Neural cell (in vitro differentiated cells): ENCODE data around the gene FOXE3. TPM values are rescaled to one million over a fixed set of nuclear protein-coding genes. Genes with fewer than 3 reads are reported as not detected.
"Not testable (repeated sequence)": the region's sequence is repeated elsewhere in the genome, so short reads cannot be mapped to it uniquely, and the experiment has no call there.

Experiments
- H2AFZ ChIP-seq: fragments of 200-600, 300-800 bp; sonication (generic), shearing (Covaris generic); 2 replicates; pipeline ENCODE4 v1.6.0; 2014; ENCODE audit warnings: low read depth, mild to moderate bottlenecking, antibody characterized with exemption, low read length, moderate library complexity
- H3F3A ChIP-seq: fragments of 200-600 bp; shearing (Covaris generic); 2 replicates; pipeline ENCODE4 v1.6.1; 2016; ENCODE audit warnings: mild to moderate bottlenecking, moderate library complexity, mixed read lengths, antibody characterized with exemption, low read length; ENCODE audit not compliant: insufficient read depth, poor library complexity, severe bottlenecking
- H3K27ac ChIP-seq: fragments of 200-600, 300-800 bp; sonication (generic), shearing (Covaris generic); 2 replicates; pipeline ENCODE4 v1.5.1; 2014; ENCODE audit warnings: mild to moderate bottlenecking, low read length, moderate library complexity
- H3K27me3 ChIP-seq: fragments of 300-800, 200-600 bp; sonication (generic), shearing (Covaris generic); 2 replicates; pipeline ENCODE4 v1.6.0; 2014; ENCODE audit warnings: mild to moderate bottlenecking, low read depth, low read length, moderate library complexity; ENCODE audit not compliant: insufficient read depth
- H3K36me3 ChIP-seq: fragments of 300-800, 200-600 bp; sonication (generic), shearing (Covaris generic); 2 replicates; pipeline ENCODE4 v1.5.1; 2014; ENCODE audit warnings: mild to moderate bottlenecking, antibody characterized with exemption, low read length, moderate library complexity; ENCODE audit not compliant: insufficient read depth
- H3K4me2 ChIP-seq: fragments of 300-800, 200-600 bp; sonication (generic), shearing (Covaris generic); 2 replicates; pipeline ENCODE4 v1.6.0; 2014; ENCODE audit warnings: mild to moderate bottlenecking, low read length
- H3K4me3 ChIP-seq: fragments of 300-800, 200-600 bp; sonication (generic), shearing (Covaris generic); 2 replicates; pipeline ENCODE4 v1.5.1; 2014; ENCODE audit warnings: mild to moderate bottlenecking, low read length, moderate library complexity
- H3K79me2 ChIP-seq: fragments of 200-600 bp; shearing (Covaris generic); replicated peaks from 2 replicates; pipeline ENCODE4 v1.6.0; 2014; ENCODE audit warnings: mild to moderate bottlenecking, low read length, moderate library complexity; ENCODE audit not compliant: insufficient read depth
- H3K9ac ChIP-seq: fragments of 300-800, 200-600 bp; sonication (generic), shearing (Covaris generic); 2 replicates; pipeline ENCODE4 v1.6.1; 2016; ENCODE audit warnings: mild to moderate bottlenecking, low read length, mixed read lengths
- H3K9me2 ChIP-seq: fragments of 200-600 bp; shearing (Covaris generic); 2 replicates; pipeline ENCODE4 v1.6.1; 2016; ENCODE audit warnings: mild to moderate bottlenecking, low read length, mixed read lengths; ENCODE audit not compliant: insufficient read depth
- H3K9me3 ChIP-seq: fragments of 200-600, 300-800 bp; sonication (generic), shearing (Covaris generic); 2 replicates; pipeline ENCODE4 v1.6.1; 2016; ENCODE audit warnings: mild to moderate bottlenecking, mixed run types, low read length, moderate library complexity, mixed read lengths
- H4K20me1 ChIP-seq: fragments of 200-600 bp; shearing (Covaris generic); 2 replicates; pipeline ENCODE4 v1.6.1; 2016; ENCODE audit warnings: mild to moderate bottlenecking, mixed run types; ENCODE audit not compliant: insufficient read depth
- EP300 ChIP-seq: fragments of 450-650 bp; conservative IDR thresholded peaks from 2 replicates; pipeline ENCODE4 v1.6.1; 2014; ENCODE audit warnings: antibody characterized with exemption, mild to moderate bottlenecking, moderate library complexity; ENCODE audit not compliant: poor library complexity, severe bottlenecking
- EZH2 ChIP-seq: fragments of 200-600, 300-800 bp; shearing (Covaris generic), sonication (generic); IDR thresholded peaks from 2 replicates; pipeline ENCODE4 v1.6.1; 2014; ENCODE audit warnings: antibody characterized with exemption, low read length, borderline replicate concordance, mild to moderate bottlenecking; ENCODE audit not compliant: insufficient read depth, poor library complexity, severe bottlenecking
- MXI1 ChIP-seq: fragments of 450-650 bp; conservative IDR thresholded peaks from 2 replicates; pipeline ENCODE4 v1.6.1; 2014; ENCODE audit warnings: antibody characterized with exemption, mild to moderate bottlenecking; ENCODE audit not compliant: poor library complexity, severe bottlenecking
- POLR2AphosphoS5 ChIP-seq: IDR thresholded peaks from 2 replicates; pipeline ENCODE4 v1.6.1; 2012
- RAD21 ChIP-seq: fragments of 450-650 bp; conservative IDR thresholded peaks from 2 replicates; pipeline ENCODE4 v1.6.1; 2014; ENCODE audit warnings: antibody characterized with exemption, mild to moderate bottlenecking, moderate library complexity
- SMC3 ChIP-seq: fragments of 450-650 bp; conservative IDR thresholded peaks from 2 replicates; pipeline ENCODE4 v1.6.1; 2014; ENCODE audit warnings: antibody characterized with exemption, mild to moderate bottlenecking, moderate library complexity; ENCODE audit not compliant: poor library complexity
- TAF1 ChIP-seq: IDR thresholded peaks from 2 replicates; pipeline ENCODE4 v1.6.1; 2012; ENCODE audit warnings: low read depth
- polyA plus RNA-seq: library from polyadenylated mRNA; depleted of rRNA; stranded (reverse); fragments of >200 nt; gene quantifications from 2 replicates; pipeline ENCODE4 v1.2.3, GENCODE V29; 2014
- TF ChIP-seq, protein P1 (sequence below): IDR thresholded peaks from 2 replicates; pipeline ENCODE4 v1.6.1; 2012; ENCODE audit warnings: borderline replicate concordance
- TF ChIP-seq, protein P2 (sequence below): fragments of 450-650 bp; IDR thresholded peaks from 2 replicates; pipeline ENCODE4 v1.5.1; 2014; ENCODE audit warnings: antibody characterized with exemption, mild to moderate bottlenecking, moderate library complexity; ENCODE audit not compliant: poor library complexity, severe bottlenecking

The FOXE3 gene
- polyA plus RNA-seq, 1 donor from 2014 or later = not detected

- no peak overlapping the region for H3K27ac ChIP-seq
- no peaks in the 10 kb centered on the region for H4K20me1 ChIP-seq
- H3K4me2 ChIP-seq = no peak overlapping the region
- H3K79me2 ChIP-seq = no peaks in the 10 kb centered on the region
- H3K4me3 ChIP-seq = no peak overlapping the region
- H2AFZ ChIP-seq = no peak overlapping the region
- no peaks in the 10 kb centered on the region for H3F3A ChIP-seq
- H3K36me3 ChIP-seq = no peaks in the 10 kb centered on the region
- H3K27me3 ChIP-seq = peaks cover 81% of the 10 kb centered on the region
- TF ChIP-seq, protein P1, sequence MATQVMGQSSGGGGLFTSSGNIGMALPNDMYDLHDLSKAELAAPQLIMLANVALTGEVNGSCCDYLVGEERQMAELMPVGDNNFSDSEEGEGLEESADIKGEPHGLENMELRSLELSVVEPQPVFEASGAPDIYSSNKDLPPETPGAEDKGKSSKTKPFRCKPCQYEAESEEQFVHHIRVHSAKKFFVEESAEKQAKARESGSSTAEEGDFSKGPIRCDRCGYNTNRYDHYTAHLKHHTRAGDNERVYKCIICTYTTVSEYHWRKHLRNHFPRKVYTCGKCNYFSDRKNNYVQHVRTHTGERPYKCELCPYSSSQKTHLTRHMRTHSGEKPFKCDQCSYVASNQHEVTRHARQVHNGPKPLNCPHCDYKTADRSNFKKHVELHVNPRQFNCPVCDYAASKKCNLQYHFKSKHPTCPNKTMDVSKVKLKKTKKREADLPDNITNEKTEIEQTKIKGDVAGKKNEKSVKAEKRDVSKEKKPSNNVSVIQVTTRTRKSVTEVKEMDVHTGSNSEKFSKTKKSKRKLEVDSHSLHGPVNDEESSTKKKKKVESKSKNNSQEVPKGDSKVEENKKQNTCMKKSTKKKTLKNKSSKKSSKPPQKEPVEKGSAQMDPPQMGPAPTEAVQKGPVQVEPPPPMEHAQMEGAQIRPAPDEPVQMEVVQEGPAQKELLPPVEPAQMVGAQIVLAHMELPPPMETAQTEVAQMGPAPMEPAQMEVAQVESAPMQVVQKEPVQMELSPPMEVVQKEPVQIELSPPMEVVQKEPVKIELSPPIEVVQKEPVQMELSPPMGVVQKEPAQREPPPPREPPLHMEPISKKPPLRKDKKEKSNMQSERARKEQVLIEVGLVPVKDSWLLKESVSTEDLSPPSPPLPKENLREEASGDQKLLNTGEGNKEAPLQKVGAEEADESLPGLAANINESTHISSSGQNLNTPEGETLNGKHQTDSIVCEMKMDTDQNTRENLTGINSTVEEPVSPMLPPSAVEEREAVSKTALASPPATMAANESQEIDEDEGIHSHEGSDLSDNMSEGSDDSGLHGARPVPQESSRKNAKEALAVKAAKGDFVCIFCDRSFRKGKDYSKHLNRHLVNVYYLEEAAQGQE = no peak
- TF ChIP-seq SMC3 (no peak), POLR2AphosphoS5 (no peak), EP300 (no peak), TAF1 (no peak), RAD21 (no peak), MXI1 (no peak), EZH2 (no peak)
- TF ChIP-seq, protein P2, sequence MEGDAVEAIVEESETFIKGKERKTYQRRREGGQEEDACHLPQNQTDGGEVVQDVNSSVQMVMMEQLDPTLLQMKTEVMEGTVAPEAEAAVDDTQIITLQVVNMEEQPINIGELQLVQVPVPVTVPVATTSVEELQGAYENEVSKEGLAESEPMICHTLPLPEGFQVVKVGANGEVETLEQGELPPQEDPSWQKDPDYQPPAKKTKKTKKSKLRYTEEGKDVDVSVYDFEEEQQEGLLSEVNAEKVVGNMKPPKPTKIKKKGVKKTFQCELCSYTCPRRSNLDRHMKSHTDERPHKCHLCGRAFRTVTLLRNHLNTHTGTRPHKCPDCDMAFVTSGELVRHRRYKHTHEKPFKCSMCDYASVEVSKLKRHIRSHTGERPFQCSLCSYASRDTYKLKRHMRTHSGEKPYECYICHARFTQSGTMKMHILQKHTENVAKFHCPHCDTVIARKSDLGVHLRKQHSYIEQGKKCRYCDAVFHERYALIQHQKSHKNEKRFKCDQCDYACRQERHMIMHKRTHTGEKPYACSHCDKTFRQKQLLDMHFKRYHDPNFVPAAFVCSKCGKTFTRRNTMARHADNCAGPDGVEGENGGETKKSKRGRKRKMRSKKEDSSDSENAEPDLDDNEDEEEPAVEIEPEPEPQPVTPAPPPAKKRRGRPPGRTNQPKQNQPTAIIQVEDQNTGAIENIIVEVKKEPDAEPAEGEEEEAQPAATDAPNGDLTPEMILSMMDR = no peak
- no peaks in the 10 kb centered on the region for H3K9me2 ChIP-seq
- no peak overlapping the region for H3K9ac ChIP-seq
- no peaks in the 10 kb centered on the region for H3K9me3 ChIP-seq
Measured at GRCh38 chr1:47450606-47451005, 34.5 kb downstream of the FOXE3 start.

DNA sequence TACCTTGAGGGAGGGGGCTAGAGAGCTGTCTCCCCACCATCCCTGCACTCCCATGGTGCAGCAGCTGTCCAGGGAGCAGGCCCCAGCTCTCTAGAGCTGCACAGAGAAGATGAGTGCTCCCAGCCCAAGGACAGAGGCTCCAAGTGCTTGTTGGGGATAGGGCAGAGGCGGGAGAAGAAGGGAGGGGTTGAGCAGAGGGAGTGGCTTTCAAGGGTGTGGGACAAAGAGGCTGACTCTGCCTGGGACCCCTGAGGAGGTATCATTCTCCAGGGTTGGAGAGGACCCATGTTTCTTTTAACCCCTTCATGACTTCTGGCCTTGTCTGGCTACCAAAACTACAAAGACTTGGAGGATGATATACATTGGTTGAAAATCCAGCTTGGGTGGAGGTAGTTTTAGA lies 36.3 kb downstream of the FOXE3 start:
- Histone ChIP-seq H3K27ac (no peak overlapping the region), H2AFZ (no peak overlapping the region), H3F3A (no peaks in the 10 kb centered on the region), H3K9me3 (no peaks in the 10 kb centered on the region), H3K4me2 (no peak overlapping the region), H3K79me2 (no peaks in the 10 kb centered on the region), H3K9ac (no peak overlapping the region), H3K27me3 (peaks cover 73% of the 10 kb centered on the region), H3K36me3 (no peaks in the 10 kb centered on the region), H4K20me1 (no peaks in the 10 kb centered on the region), H3K9me2 (no peaks in the 10 kb centered on the region), H3K4me3 (no peak overlapping the region)
- TF ChIP-seq TAF1 (no peak), RAD21 (no peak), SMC3 (no peak), EZH2 (no peak), MXI1 (no peak), EP300 (no peak), POLR2AphosphoS5 (no peak)
- TF ChIP-seq, protein P1 = no peak
- TF ChIP-seq, protein P2 = no peak

DNA sequence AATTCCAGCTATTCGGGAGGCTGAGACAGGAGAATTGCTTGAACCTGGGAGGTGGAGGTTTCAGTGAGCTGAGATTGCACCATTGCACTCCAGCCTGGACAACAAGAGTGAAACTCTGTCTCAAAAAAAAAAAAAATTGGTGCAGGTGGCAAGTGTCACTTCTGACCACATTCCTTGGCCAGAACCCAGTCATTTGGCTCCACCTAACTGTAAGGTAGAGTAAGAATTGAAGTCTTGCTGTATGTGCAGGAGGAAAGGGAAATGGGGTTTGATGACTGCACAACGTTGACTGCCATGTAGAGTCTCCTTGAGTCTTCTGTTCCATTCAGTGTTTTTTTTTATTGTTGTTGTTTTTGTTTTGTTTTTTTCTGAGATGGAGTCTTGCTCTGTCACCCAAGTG lies 37.8 kb downstream of the FOXE3 start:
- not testable (repeated sequence) for H3K9me3 ChIP-seq, H3K4me2 ChIP-seq, H3K36me3 ChIP-seq, H2AFZ ChIP-seq, H3K9me2 ChIP-seq, H3K27ac ChIP-seq, H3K79me2 ChIP-seq, H3K9ac ChIP-seq, H3K4me3 ChIP-seq, H4K20me1 ChIP-seq, H3F3A ChIP-seq
- peaks cover 63% of the 10 kb centered on the region for H3K27me3 ChIP-seq
